SK-MEL-5 (cell line): ENCODE data around the gene C6orf132. TPM values are rescaled to one million over a fixed set of nuclear protein-coding genes. Genes with fewer than 3 reads are reported as not detected.
"Not testable (repeated sequence)": the region's sequence is repeated elsewhere in the genome, so short reads cannot be mapped to it uniquely, and the experiment has no call there.

Source experiments
- DNase-seq: peaks from one replicate; pipeline ENCODE4 v3.0.0-alpha.2; 2016; ENCODE audit warnings: low read depth, low spot score
- in situ Hi-C: cut with HindIII; loops from 2 replicates; pipeline ENCODE4 v1.10.0; 2016; ENCODE audit warnings: low sequenced_read_pairs, high pct_unique_total_duplicates, low pct_unique_long_range_greater_than_20kb
- polyA plus RNA-seq, 2 experiments: library from polyadenylated mRNA; depleted of rRNA; stranded (reverse); fragments of >200 nt; gene quantifications; 2 replicates each; pipeline ENCODE4 v1.2.3, GENCODE V29; 2015
- total RNA-seq: library from RNA; depleted of rRNA; stranded (reverse); fragments of >200 nt; shearing (Covaris generic); gene quantifications from 2 replicates; pipeline ENCODE4 v1.2.3, GENCODE V29; 2014; rRNA removed

C6orf132 gene
- total RNA-seq, result not detected in 2 replicates
- not detected in 2 replicates for polyA plus RNA-seq (2015; cell fraction: cytosol; rRNA removed)
- not detected in 2 replicates for polyA plus RNA-seq (2015; cell fraction: nucleus; rRNA removed)

- in situ Hi-C loops, result no loop called here
Observed at GRCh38 chr6:42142118-42142835, at the start of gene C6orf132. C6orf132 (minus strand) TSS chr6:42142620; CDS start chr6:42142444, 176 bp downstream.

GRCh38 chr6:42190554-42191183, 48.2 kb upstream of the C6orf132 start:
- in situ Hi-C loops, result no loop called here
- no peak for DNase-seq

More at GRCh38 chr6:42142118-42142835, at the start of gene C6orf132:
- no peak for DNase-seq

GRCh38 chr6:42188406-42188805, 46.0 kb upstream of the C6orf132 start:
- DNase-seq, result no peak
- in situ Hi-C loops, result no loop called here

- in situ Hi-C loops, result no loop called here
- no peak for DNase-seq
Observed at GRCh38 chr6:42185597-42185996, 43.2 kb upstream of the C6orf132 start.

GRCh38 chr6:42184475-42184874, 42.1 kb upstream of the C6orf132 start:
- DNase-seq, result no peak
- in situ Hi-C loops, result no loop called here

GRCh38 chr6:42182101-42182500, 39.7 kb upstream of the C6orf132 start:
- in situ Hi-C loops, result no loop called here
- DNase-seq, result no peak

GRCh38 chr6:42179945-42180313, 37.5 kb upstream of the C6orf132 start:
- in situ Hi-C loops, result no loop called here
- no peak for DNase-seq

GRCh38 chr6:42179261-42179944, 37.0 kb upstream of the C6orf132 start:
- in situ Hi-C loops, result no loop called here

GRCh38 chr6:42177514-42178364, 35.3 kb upstream of the C6orf132 start:
- in situ Hi-C loops, result no loop called here
- DNase-seq, result no peak

More at GRCh38 chr6:42179261-42179944, 37.0 kb upstream of the C6orf132 start:
- DNase-seq, result no peak

- in situ Hi-C loops, result no loop called here
- DNase-seq, result no peak
Observed at GRCh38 chr6:42176981-42177380, 34.6 kb upstream of the C6orf132 start.

- in situ Hi-C loops, result no loop called here
- no peak for DNase-seq
Observed at GRCh38 chr6:42175860-42176259, 33.4 kb upstream of the C6orf132 start.

GRCh38 chr6:42173101-42173500, 30.7 kb upstream of the C6orf132 start, which contains the start of gene GUCA1A:
GUCA1A (plus strand) TSS chr6:42173364; CDS start chr6:42173614, 250 bp downstream.
- in situ Hi-C loops, result no loop called here
- no peak for DNase-seq

- in situ Hi-C loops, result no loop called here
- DNase-seq, result no peak
Observed at GRCh38 chr6:42171813-42172581, 29.6 kb upstream of the C6orf132 start.

GRCh38 chr6:42169780-42170179, 27.4 kb upstream of the C6orf132 start:
- in situ Hi-C loops, DNase-seq: not testable (repeated sequence)

GRCh38 chr6:42168650-42169049, 26.2 kb upstream of the C6orf132 start:
- in situ Hi-C loops, result no loop called here
- no peak for DNase-seq

- peak; percentile 82 for DNase-seq
- in situ Hi-C loops, result no loop called here
Observed at GRCh38 chr6:42166444-42167141, 24.2 kb upstream of the C6orf132 start.
